GM10266 (cell line): Measurements from ENCODE around the gene CHST11.
A peak's percentile ranks its signal among the peaks of the same experiment; 100 is the strongest.

ENCODE experiments used
- DNase-seq: peaks from one replicate; pipeline ENCODE4 v3.0.0; 2012; ENCODE audit errors: extremely low spot score
- CTCF ChIP-seq: IDR thresholded peaks from 2 replicates; pipeline ENCODE4 v1.5.1; 2012; ENCODE audit warnings: mild to moderate bottlenecking, low read depth; ENCODE audit not compliant: control insufficient read depth, insufficient read depth; ENCODE audit errors: missing control alignments

CHST11 gene

GRCh38 chr12:104458694-104459367 lies 2.1 kb downstream of the CHST11 start:
- no peak for TF ChIP-seq CTCF
- peak; percentile 30 for DNase-seq

DNA sequence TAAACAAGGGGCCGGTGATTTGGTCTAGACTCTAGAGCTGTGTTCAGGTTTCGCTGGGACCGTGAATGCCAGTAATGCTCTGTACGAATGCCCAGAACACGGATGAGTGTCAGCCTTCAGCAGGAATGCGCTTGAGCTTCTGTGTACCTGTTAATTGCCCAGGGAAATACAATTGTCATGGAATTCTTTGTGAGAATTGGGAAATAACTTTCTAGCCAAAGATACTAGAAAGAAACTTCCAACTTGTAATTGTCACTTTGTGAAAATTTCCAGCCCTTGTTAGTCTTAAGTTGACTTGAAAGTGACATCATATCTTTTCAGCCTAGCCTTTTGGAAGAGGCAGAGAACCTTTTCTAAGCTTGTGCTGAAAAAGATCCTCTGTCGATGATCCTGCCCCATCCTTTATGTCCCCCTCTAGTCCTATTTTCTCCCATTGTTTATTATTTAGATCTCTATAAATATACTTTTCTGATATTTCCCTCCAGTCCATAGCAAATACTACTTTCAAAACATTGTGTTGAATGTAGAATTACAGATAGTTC lies 2.7 kb downstream of the CHST11 start:
- no peak for DNase-seq
- TF ChIP-seq CTCF, result no peak

DNA sequence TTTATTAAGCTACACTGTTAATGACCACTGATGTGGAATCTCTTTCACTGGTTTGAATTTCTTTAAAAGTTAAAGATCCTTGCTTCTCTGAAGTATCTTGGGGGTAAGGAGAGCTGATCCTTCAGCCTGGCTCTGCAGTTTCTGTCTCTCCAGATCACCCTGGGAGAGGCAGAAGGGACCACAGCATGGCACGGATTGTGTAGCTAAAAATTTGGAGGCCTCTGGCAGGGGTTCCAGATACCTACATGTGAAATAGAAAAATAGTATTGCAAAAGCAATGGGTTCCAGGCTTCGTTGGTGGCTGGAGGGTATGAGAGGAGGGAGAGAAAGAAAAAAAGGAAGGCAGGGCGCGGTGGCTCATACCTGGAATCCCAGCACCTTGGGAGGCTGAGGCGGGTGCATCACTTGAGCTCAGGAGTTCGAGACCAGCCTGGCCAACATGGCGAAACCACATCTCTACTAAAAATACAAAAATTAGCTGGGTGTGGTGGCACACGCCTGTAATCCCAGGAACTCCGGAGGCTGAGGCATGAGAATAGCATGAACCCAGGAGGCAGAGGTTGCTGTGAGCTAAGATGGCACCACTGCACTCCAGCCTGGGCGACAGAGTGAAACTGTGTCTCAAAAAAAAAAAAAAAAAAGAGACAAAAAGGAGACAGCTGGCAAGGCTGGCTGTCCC lies 3.4 kb downstream of the CHST11 start:
- no peak for DNase-seq
- no peak for TF ChIP-seq CTCF

- no peak for DNase-seq
Measured at GRCh38 chr12:104460973-104461698, 4.4 kb downstream of the CHST11 start.

DNA sequence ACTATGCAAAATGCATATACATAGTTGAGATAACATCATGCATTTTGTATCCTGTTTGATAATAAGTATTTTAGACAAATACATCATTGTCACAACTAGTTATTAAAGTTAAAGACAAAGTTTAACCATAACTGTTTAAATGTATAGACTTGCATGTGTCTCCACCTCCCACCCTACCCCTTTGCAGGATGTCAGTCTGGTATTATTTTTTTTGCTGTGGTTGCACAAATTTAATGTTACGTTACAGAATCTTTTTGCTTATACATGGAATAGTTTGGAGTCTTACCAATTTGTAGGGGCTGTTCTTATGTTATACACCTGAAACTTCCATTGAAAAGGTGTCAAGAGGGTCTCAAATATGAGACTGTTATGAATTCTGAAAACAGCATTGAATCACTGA lies 5.6 kb downstream of the CHST11 start:
- no peak for DNase-seq

More at GRCh38 chr12:104460973-104461698, 4.4 kb downstream of the CHST11 start:
- no peak for TF ChIP-seq CTCF

DNA sequence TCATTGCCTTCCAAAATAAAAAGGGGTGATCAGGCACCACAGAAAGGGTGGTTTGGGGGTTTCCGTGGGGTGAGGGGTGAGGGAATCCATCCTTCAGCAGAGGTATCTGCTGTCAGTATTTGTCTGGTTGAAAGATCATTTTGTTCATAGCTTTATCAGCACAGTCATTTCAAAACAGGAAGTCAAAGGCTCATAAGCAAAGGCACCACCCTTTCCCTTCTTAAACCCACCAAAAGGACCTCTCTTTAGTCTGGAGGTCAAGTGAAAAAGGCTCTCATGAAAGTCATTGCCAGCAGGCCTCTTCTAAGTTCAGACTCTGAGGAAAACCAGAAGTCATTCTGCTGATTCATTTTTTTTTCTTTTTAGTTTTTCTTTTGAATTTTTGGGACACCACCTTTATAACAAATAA lies 6.2 kb downstream of the CHST11 start:
- DNase-seq, result peak; percentile 62

More for the DNA sequence above, 5.6 kb downstream of the CHST11 start:
- TF ChIP-seq CTCF, result no peak

More for the DNA sequence above, 6.2 kb downstream of the CHST11 start:
- TF ChIP-seq CTCF, result no peak
